GOT3 (cell line): ENCODE results near the gene AMBRA1.

Experiments
- DNase-seq: peaks from one replicate; lab custom pipeline; 2025; ENCODE audit warnings: mixed read lengths; lab: John Stamatoyannopoulos, UW

The AMBRA1 gene

DNA sequence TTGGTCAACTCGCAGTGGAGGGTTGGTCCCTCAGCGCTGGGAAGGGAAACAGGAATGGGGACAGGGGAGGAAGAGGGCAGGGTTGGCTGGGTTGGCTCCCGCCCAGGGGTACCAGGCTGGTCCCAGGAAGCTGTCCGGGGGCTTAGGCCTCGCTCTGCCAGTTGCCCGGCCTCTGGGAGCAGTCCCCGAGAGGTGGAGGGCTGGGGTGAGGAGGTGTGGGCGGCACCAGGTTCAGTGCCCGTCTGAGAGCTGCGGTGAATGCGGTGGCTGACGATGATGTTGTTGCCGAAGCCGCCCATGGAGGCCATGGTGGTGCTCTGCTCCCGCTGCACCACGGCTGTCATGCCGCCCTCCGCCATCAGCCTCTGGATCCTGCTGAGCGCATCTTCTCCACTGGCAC is 196.3 kb downstream of the AMBRA1 start:
- no peak for DNase-seq

- no peak for DNase-seq
These were observed 200.1 kb downstream of the AMBRA1 start for GRCh38 chr11:46393759-46394158.

GRCh38 chr11:46393231-46393616 is 200.6 kb downstream of the AMBRA1 start:
- no peak for DNase-seq

GRCh38 chr11:46392421-46393230 is 201.2 kb downstream of the AMBRA1 start:
- peak; percentile 61 for DNase-seq

- no peak for DNase-seq
These were observed 202.0 kb downstream of the AMBRA1 start, which contains the start of gene CHRM4 for GRCh38 chr11:46391578-46392420. Gene CHRM4, minus strand, starts transcription at chr11:46391776. Its CDS starts 5,219 bp downstream, at chr11:46386557.

DNA sequence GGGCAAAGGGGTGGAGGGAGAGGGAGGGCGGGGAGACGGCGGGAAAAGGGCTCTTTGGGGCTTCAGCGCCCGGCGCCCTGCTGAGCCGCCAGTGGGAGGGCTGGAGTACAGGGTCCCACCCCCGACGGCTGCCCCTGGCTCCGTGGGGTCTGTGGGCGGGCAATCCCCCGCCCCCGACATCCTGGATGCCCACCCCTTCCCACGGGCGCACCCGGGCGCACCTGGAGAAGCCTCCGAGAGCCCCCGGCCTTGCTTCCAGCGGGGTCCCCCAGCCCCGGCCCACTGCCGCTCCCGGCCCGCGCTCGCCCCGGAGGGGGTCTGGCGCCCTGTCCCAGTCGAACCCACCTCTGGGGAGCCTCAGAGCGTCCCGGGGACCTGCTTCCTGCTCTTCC is 202.6 kb downstream of the AMBRA1 start:
- no peak for DNase-seq

DNA sequence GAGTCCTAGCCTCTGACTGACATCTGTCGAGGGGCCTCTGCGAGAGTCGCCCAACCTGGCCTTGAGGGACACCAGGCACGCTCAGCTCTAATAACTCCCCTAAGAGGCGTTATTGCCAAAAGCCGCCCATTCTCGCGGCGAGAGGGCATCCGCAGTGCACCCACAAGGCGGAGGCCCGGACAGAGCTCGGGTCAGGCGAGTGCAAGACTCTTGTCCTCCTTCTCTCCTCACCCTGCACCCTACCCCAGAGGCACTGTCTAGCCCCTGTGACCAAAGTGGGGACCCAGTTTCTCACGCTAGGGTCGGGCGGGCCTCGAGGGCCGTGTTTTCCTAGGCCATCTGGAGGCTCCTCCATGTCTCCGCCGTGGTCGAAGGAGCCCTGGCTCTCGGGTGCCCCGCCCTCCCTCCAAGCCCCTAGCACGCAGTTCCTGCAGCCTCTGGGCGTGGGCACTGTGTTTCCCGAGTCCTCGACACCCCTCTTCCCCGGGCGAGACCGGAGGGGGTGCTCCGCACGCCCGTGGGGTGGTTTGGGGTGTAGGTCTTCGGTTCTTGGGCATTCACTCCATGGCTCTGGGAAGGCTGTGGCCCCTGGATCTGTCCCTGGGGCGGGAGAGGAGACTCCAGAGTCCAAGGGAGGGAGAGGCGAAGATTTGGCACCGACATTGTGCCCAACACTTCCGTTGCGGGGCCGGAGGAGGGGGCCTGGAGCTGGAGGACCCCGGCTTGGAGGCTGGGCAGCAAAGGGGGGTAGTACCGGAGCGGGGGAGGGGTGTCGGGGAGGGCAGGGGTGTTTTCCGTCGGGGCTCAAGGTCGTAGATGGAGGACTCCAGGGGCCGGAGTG is 203.3 kb downstream of the AMBRA1 start:
- no peak for DNase-seq

DNA sequence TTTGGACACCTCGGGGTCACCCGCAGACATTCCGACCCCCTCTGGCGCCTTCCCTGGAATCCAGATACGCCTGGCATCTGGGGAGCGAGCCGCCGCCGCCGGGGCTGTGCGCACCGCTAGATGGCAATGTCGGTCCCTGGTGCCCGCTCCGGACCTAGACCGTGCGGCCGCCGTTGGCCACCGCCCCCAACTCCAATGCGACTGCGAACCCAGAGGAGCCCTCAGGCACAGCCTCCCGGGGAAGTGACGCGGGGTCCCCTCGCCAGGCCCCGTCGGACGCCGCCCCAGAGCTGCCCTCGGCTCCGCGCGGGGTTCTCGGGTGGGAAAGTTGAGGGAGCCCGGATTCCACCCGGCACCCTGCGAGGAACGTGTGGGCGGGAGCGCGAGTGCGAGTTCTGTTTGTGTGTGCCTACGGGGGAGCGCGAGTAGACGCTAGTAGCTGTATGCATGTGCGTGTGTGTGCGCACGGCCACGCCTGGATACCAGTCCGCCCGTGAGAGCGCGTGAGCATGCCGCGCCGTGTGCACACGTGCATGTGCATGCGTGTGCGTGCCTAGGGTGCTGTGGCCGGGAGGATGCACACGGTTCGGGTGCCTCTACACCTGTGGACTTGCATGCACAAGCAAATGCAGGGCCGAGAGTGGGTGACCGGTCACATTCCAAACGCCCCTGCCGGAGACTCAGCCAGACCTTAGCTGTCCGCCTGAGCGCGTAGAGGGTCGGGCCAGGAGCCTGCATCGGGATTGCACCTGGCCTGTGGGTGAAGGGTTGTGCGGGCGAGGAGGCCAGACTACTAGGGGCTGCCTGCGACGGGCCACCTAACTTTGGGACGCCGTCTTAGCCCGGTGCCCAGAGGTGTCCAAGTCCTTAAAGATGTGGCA is 204.1 kb downstream of the AMBRA1 start:
- DNase-seq = peak; percentile 13

GRCh38 chr11:46388619-46389449 is 205.0 kb downstream of the AMBRA1 start:
- no peak for DNase-seq

DNA sequence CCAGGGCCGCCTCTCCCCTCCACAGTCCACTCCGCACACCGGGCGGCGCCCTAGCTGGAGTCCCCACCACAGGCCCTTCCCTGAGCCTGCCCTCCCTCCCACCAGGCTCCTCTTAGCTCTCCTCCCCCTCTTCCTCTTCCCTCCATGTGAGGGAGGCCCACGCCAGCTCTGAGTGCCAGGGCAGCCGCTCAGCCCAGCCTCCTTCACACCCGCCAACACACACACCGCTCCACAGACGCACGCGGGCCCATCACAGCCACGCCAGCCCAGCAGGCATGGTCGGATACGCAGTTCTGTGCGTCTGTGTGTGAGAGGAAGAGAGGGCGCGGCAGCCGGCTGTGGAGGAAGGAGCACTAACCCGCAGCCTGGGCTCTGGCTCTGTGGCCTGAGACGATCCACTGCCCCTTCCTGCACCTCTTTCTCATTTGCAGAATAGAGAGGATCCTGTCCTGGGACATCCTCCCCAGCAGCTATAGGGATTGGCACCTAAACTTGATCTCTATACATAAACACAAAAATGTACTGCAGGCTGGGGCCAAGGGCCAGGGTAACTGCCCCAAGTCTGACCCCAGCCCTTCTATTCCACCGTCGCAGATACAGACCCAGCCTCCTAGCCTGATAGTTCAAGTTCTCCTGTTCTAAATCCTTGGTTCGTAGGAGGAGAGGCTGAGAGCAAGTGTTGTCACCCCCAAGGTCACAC is 205.8 kb downstream of the AMBRA1 start:
- no peak for DNase-seq

GRCh38 chr11:46387456-46387855 is 206.4 kb downstream of the AMBRA1 start:
- no peak for DNase-seq

- DNase-seq = no peak
These were observed 207.1 kb downstream of the AMBRA1 start for GRCh38 chr11:46386674-46387073.

GRCh38 chr11:46386005-46386578 is 207.7 kb downstream of the AMBRA1 start:
- no peak for DNase-seq

- no peak for DNase-seq
These were observed 208.4 kb downstream of the AMBRA1 start for GRCh38 chr11:46385169-46386004.

DNA sequence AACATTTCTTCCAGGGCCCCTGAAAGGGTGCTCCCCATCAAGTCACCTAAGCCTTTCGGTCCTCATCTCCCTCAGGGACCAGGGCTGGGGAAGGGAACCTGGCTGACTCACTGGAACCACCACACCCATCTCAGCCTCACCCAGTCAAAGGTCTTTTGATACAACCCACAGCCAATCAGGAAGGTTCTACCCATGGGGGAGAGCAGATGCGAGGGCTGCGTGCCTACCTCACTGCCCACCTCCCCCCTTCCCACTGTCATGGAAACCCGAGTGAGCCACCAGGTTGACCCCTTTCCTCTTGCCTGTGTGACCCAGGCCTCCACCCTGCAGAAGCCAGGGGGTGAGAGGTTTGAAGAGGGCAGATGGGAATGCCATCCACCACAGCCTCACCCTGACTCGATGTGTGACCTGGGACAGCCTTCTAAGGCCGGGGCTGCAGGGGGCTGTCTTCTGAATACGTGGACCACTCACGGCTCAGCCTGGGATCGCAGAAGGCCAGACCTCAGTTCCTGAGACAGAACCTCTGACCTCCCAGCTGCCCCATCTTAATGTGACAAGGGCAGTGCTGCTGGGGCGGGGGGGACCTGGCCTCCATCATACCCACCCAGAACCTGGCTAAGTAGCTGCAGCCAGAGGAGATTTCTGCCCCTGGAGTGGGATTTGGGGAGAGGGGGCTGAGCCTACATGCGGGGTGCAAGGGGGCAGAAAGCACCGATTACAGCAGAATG is 209.7 kb downstream of the AMBRA1 start:
- no peak for DNase-seq

- no peak for DNase-seq
These were observed 210.4 kb downstream of the AMBRA1 start for GRCh38 chr11:46383404-46383758.

- DNase-seq = no peak
These were observed 211.0 kb downstream of the AMBRA1 start for GRCh38 chr11:46382646-46383403.
